ENCODE data around the gene DOK7.

Gene DOK7

GRCh38 chr4:3436048-3436797 lies 26.9 kb upstream of the DOK7 start:
- ATAC-seq = peak; percentile 4
- no peak for TF ChIP-seq ARNTL (CRISPR knock-in tag; IDR thresholded peaks at IDR 0.05; ENCODE audit: borderline replicate concordance, low read depth)
- TF ChIP-seq ZFP30 (CRISPR knock-in tag; IDR thresholded peaks at IDR 0.05) = no peak
- no peak for TF ChIP-seq TCF4 (CRISPR knock-in tag; IDR thresholded peaks at IDR 0.05; ENCODE audit: borderline replicate concordance)
- TF ChIP-seq OSR1 (CRISPR knock-in tag; IDR thresholded peaks at IDR 0.05) = no peak
- no peak for TF ChIP-seq PPARA (CRISPR knock-in tag; IDR thresholded peaks at IDR 0.05; ENCODE audit: borderline replicate concordance)
- TF ChIP-seq, protein P1, sequence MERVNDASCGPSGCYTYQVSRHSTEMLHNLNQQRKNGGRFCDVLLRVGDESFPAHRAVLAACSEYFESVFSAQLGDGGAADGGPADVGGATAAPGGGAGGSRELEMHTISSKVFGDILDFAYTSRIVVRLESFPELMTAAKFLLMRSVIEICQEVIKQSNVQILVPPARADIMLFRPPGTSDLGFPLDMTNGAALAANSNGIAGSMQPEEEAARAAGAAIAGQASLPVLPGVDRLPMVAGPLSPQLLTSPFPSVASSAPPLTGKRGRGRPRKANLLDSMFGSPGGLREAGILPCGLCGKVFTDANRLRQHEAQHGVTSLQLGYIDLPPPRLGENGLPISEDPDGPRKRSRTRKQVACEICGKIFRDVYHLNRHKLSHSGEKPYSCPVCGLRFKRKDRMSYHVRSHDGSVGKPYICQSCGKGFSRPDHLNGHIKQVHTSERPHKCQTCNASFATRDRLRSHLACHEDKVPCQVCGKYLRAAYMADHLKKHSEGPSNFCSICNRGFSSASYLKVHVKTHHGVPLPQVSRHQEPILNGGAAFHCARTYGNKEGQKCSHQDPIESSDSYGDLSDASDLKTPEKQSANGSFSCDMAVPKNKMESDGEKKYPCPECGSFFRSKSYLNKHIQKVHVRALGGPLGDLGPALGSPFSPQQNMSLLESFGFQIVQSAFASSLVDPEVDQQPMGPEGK (CRISPR knock-in tag; IDR thresholded peaks at IDR 0.05; ENCODE audit: borderline replicate concordance) = no peak

DNA sequence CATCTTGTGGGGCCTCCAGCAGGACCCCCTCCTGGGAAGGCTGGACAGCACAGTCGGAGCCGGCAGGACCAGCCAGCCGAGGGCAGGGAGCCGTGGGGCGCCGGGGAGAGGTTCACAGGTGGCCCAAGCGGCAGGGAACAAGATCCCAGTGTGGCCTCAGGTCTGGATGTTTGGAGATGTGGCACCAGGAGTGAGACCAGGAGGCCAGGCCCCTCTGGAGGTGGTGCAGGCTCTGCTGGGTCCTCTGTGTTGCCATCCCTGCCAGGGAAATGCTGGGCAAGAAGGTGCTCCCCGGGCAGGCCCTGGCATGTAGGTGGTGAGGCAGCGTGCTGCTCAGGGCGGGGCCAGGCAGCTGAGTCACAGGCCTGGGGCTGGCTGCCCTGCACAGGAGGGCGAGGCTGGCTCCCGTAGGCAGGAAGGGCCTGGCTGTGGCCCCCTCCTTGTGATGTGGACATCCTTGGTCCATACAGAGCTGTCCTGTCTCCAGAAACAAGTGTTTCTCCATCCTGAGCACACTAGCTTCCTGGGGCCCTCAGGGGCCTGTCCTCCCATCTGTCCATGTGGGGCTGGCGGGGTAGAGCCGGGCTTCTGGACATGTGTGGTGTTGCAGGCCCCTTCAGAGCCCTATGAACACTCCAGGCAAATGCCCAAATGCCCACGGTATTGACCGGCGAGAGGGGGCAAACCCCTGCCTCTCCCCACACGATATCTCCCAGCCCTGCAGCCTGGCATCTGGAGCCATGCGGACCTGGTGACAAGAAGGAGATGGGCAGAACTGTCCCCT lies 26.1 kb upstream of the DOK7 start:
- TF ChIP-seq, protein P2, sequence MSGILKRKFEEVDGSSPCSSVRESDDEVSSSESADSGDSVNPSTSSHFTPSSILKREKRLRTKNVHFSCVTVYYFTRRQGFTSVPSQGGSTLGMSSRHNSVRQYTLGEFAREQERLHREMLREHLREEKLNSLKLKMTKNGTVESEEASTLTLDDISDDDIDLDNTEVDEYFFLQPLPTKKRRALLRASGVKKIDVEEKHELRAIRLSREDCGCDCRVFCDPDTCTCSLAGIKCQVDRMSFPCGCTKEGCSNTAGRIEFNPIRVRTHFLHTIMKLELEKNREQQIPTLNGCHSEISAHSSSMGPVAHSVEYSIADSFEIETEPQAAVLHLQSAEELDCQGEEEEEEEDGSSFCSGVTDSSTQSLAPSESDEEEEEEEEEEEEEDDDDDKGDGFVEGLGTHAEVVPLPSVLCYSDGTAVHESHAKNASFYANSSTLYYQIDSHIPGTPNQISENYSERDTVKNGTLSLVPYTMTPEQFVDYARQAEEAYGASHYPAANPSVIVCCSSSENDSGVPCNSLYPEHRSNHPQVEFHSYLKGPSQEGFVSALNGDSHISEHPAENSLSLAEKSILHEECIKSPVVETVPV (CRISPR knock-in tag; IDR thresholded peaks at IDR 0.05) = no peak
- TF ChIP-seq SNAI2 (CRISPR knock-in tag; IDR thresholded peaks at IDR 0.05) (no peak), ARNTL (CRISPR knock-in tag; IDR thresholded peaks at IDR 0.05; ENCODE audit: borderline replicate concordance, low read depth) (no peak), ZC3H10 (CRISPR knock-in tag; IDR thresholded peaks at IDR 0.05) (no peak), CSDC2 (CRISPR knock-in tag; IDR thresholded peaks at IDR 0.05) (no peak; the same call in 1 of the 2 replicates), PPARA (CRISPR knock-in tag; IDR thresholded peaks at IDR 0.05; ENCODE audit: borderline replicate concordance) (no peak), ISL1 (CRISPR knock-in tag; IDR thresholded peaks at IDR 0.05) (no peak), ZNF565 (CRISPR knock-in tag; conservative IDR thresholded peaks at IDR 0.05; ENCODE audit: low read depth) (no peak), ZNF70 (CRISPR knock-in tag; IDR thresholded peaks at IDR 0.05) (no peak), BACH2 (CRISPR knock-in tag; IDR thresholded peaks at IDR 0.05; ENCODE audit: borderline replicate concordance) (no peak), OSR1 (CRISPR knock-in tag; IDR thresholded peaks at IDR 0.05) (no peak), ZFP30 (CRISPR knock-in tag; IDR thresholded peaks at IDR 0.05) (no peak), TCF4 (CRISPR knock-in tag; IDR thresholded peaks at IDR 0.05; ENCODE audit: borderline replicate concordance) (no peak), ZFP3 (CRISPR knock-in tag; IDR thresholded peaks at IDR 0.05) (no peak), ESRRG (CRISPR knock-in tag; IDR thresholded peaks at IDR 0.05) (no peak)
- TF ChIP-seq, protein P3, sequence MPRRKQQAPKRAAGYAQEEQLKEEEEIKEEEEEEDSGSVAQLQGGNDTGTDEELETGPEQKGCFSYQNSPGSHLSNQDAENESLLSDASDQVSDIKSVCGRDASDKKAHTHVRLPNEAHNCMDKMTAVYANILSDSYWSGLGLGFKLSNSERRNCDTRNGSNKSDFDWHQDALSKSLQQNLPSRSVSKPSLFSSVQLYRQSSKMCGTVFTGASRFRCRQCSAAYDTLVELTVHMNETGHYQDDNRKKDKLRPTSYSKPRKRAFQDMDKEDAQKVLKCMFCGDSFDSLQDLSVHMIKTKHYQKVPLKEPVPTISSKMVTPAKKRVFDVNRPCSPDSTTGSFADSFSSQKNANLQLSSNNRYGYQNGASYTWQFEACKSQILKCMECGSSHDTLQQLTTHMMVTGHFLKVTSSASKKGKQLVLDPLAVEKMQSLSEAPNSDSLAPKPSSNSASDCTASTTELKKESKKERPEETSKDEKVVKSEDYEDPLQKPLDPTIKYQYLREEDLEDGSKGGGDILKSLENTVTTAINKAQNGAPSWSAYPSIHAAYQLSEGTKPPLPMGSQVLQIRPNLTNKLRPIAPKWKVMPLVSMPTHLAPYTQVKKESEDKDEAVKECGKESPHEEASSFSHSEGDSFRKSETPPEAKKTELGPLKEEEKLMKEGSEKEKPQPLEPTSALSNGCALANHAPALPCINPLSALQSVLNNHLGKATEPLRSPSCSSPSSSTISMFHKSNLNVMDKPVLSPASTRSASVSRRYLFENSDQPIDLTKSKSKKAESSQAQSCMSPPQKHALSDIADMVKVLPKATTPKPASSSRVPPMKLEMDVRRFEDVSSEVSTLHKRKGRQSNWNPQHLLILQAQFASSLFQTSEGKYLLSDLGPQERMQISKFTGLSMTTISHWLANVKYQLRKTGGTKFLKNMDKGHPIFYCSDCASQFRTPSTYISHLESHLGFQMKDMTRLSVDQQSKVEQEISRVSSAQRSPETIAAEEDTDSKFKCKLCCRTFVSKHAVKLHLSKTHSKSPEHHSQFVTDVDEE (CRISPR knock-in tag; IDR thresholded peaks at IDR 0.05) = no peak
- TF ChIP-seq, protein P4, sequence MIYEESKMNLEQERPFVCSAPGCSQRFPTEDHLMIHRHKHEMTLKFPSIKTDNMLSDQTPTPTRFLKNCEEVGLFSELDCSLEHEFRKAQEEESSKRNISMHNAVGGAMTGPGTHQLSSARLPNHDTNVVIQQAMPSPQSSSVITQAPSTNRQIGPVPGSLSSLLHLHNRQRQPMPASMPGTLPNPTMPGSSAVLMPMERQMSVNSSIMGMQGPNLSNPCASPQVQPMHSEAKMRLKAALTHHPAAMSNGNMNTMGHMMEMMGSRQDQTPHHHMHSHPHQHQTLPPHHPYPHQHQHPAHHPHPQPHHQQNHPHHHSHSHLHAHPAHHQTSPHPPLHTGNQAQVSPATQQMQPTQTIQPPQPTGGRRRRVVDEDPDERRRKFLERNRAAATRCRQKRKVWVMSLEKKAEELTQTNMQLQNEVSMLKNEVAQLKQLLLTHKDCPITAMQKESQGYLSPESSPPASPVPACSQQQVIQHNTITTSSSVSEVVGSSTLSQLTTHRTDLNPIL (CRISPR knock-in tag; IDR thresholded peaks at IDR 0.05; ENCODE audit: low read depth) = no peak
- TF ChIP-seq, protein P5, sequence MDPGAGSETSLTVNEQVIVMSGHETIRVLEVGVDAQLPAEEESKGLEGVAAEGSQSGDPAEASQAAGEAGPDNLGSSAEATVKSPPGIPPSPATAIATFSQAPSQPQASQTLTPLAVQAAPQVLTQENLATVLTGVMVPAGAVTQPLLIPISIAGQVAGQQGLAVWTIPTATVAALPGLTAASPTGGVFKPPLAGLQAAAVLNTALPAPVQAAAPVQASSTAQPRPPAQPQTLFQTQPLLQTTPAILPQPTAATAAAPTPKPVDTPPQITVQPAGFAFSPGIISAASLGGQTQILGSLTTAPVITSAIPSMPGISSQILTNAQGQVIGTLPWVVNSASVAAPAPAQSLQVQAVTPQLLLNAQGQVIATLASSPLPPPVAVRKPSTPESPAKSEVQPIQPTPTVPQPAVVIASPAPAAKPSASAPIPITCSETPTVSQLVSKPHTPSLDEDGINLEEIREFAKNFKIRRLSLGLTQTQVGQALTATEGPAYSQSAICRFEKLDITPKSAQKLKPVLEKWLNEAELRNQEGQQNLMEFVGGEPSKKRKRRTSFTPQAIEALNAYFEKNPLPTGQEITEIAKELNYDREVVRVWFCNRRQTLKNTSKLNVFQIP (CRISPR knock-in tag; IDR thresholded peaks at IDR 0.05; ENCODE audit: borderline replicate concordance, low read depth) = no peak
- ATAC-seq = peak; percentile 94
